ENCODE results near the gene CUL4A.
A peak's percentile ranks its signal among the peaks of the same experiment; 100 is the strongest.
"Not testable (repeated sequence)": the region's sequence is repeated elsewhere in the genome, so short reads cannot be mapped to it uniquely, and the experiment has no call there.

CUL4A gene

GRCh38 chr13:113296823-113297369 is 87.5 kb downstream of the CUL4A start, which contains the start of gene LAMP1:
LAMP1 (plus strand) TSS chr13:113297239; CDS start chr13:113297435, 196 bp downstream.
- DNase-seq = peak; percentile 100

- peak; percentile 13 for DNase-seq
These were observed 88.1 kb downstream of the CUL4A start for GRCh38 chr13:113297370-113298042.

- DNase-seq = no peak
These were observed 88.9 kb downstream of the CUL4A start for GRCh38 chr13:113298043-113298945.

- no peak for DNase-seq
These were observed 90.5 kb downstream of the CUL4A start for GRCh38 chr13:113299951-113300350.

GRCh38 chr13:113302986-113303385 is 93.6 kb downstream of the CUL4A start:
- no peak for DNase-seq

DNA sequence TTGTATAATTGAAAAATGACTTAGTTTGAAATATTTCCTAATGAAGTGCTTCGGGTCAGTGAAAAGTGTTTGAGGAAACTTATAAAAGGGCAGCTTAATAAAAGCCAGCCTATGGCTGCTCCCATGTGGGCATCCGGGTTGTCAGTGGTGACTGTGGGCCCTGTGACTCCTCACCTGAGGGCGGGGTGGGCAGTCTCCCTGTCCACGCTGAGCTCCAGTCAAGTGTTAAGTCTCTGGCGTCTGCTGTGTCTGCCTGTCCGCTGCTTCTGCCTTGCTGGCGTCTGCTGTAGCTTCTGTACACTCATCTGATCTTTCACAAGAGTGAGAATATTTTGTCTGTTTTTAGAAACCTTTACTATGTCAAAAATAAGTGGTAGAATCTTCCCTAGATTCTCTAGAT is 94.7 kb downstream of the CUL4A start:
- no peak for DNase-seq

- no peak for DNase-seq
These were observed 95.8 kb downstream of the CUL4A start for GRCh38 chr13:113305208-113305607.

GRCh38 chr13:113307491-113307890 is 98.1 kb downstream of the CUL4A start:
- DNase-seq = no peak

DNA sequence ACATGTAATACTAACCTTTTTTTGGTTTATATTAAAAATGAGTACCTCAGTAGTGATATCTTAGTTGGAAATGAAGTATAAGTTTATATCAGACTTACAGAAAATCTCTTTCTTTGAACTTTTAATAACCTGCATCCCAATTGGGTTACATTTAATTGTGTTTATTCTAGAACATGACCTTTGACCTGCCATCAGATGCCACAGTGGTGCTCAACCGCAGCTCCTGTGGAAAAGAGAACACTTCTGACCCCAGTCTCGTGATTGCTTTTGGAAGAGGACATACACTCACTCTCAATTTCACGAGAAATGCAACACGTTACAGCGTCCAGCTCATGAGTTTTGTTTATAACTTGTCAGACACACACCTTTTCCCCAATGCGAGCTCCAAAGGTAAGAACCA is 100.1 kb downstream of the CUL4A start:
- DNase-seq = no peak

DNA sequence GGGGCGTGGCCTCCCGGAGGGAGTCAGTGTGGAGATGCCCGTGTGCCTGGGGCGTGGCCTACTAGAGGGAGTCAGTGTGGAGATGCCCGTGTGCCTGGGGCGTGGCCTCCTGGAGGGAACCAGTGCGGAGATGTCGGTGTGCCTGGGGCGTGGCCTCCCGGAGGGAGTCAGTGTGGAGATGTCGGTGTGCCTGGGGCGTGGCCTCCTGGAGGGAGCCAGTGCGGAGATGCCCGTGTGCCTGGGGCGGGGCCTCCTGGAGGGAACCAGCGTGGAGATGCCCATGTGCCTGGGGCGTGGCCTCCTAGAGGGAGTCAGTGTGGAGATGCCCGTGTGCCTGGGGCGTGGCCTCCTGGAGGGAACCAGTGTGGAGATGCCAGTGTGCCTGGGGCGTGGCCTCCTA is 104.7 kb downstream of the CUL4A start:
- DNase-seq = not testable (repeated sequence)

DNA sequence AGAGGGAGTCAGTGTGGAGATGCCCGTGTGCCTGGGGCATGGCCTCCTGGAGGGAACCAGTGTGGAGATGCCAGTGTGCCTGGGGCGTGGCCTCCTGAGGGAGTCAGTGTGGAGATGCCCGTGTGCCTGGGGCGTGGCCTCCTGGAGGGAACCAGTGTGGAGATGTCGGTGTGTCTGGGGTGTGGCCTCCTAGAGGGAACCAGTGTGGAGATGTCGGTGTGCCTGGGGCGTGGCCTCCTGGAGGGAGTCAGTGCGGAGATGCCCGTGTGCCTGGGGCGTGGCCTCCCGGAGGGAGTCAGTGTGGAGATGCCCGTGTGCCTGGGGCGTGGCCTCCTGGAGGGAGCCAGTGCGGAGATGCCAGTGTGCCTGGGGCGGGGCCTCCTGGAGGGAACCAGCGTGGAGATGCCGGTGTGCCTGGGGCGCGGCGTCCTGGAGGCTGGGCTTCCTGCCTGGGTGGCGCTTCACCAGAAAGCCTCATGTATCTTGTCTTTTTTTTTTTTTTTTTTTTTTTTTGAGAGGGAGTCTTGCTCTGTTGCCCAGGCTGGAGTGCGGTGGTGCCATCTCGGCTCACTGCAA is 105.6 kb downstream of the CUL4A start:
- not testable (repeated sequence) for DNase-seq

DNA sequence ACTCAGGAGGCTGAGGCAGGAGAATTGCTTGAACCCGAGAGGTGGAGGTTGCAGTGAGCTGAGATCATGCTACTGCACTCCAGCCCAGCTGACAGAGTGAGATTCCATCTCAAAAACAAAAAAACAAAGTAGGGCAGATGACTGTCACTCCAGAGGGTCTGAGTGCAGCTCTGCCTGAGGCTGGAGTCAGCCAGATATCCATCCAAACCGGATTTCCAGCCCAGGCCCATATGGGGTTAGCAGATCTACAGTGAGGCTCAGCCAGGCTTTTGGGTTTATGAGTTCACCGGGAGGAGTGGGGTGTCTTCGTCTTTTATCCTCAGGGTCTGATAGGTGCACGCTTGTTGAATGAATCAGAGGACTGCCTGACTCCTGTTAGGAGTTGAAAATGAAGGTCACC is 106.6 kb downstream of the CUL4A start:
- DNase-seq = no peak

All from stimulated activated CD4-positive, alpha-beta T cell treated with anti-CD3 and anti-CD28 coated beads, Interleukin-12 subunit alpha, Interleukin-12 subunit beta, amount 100 ng/mL, for 4 hours (primary cell).